Measurements from ENCODE around the gene NLRP9.

The NLRP9 gene

GRCh38 chr19:55685776-55686175, 52.4 kb downstream of the NLRP9 start:
- no peak overlapping the region for H3K4me3 ChIP-seq (ENCODE audit: severe bottlenecking)
- H3K9me3 ChIP-seq (ENCODE audit: severe bottlenecking) = no peaks in the 10 kb centered on the region
- no peaks in the 10 kb centered on the region for H3K4me1 ChIP-seq (ENCODE audit: insufficient read depth, poor library complexity, severe bottlenecking)
- no peak overlapping the region for H3K27ac ChIP-seq (ENCODE audit: poor library complexity, severe bottlenecking)
- ATAC-seq (ENCODE audit: low read depth) (no peak), DNase-seq (ENCODE audit: low spot score) (no peak)
- peaks cover 66% of the 10 kb centered on the region for H3K36me3 ChIP-seq (ENCODE audit: low read depth)
- no peaks in the 10 kb centered on the region for H3K27me3 ChIP-seq (ENCODE audit: insufficient read depth, poor library complexity, severe bottlenecking)
- TF ChIP-seq CTCF (IDR thresholded peaks at IDR 0.05; ENCODE audit: poor library complexity, severe bottlenecking) = no peak

GRCh38 chr19:55684946-55685681, 53.1 kb downstream of the NLRP9 start:
- peak; percentile 58 for DNase-seq (ENCODE audit: low spot score)
- no peak for ATAC-seq (ENCODE audit: low read depth)
- no peak for TF ChIP-seq CTCF (IDR thresholded peaks at IDR 0.05; ENCODE audit: poor library complexity, severe bottlenecking)
- Histone ChIP-seq H3K4me1 (ENCODE audit: insufficient read depth, poor library complexity, severe bottlenecking) (no peaks in the 10 kb centered on the region), H3K27me3 (ENCODE audit: insufficient read depth, poor library complexity, severe bottlenecking) (no peaks in the 10 kb centered on the region), H3K36me3 (ENCODE audit: low read depth) (peaks cover 68% of the 10 kb centered on the region), H3K9me3 (ENCODE audit: severe bottlenecking) (no peaks in the 10 kb centered on the region), H3K4me3 (ENCODE audit: severe bottlenecking) (no peak overlapping the region), H3K27ac (ENCODE audit: poor library complexity, severe bottlenecking) (no peak overlapping the region)

GRCh38 chr19:55683449-55684261, 54.5 kb downstream of the NLRP9 start:
- Histone ChIP-seq H3K4me3 (ENCODE audit: severe bottlenecking) (no peak overlapping the region), H3K27me3 (ENCODE audit: insufficient read depth, poor library complexity, severe bottlenecking) (no peaks in the 10 kb centered on the region), H3K36me3 (ENCODE audit: low read depth) (peaks cover 80% of the 10 kb centered on the region), H3K4me1 (ENCODE audit: insufficient read depth, poor library complexity, severe bottlenecking) (peaks cover 3% of the 10 kb centered on the region), H3K9me3 (ENCODE audit: severe bottlenecking) (no peaks in the 10 kb centered on the region), H3K27ac (ENCODE audit: poor library complexity, severe bottlenecking) (no peak overlapping the region)
- TF ChIP-seq CTCF (IDR thresholded peaks at IDR 0.05; ENCODE audit: poor library complexity, severe bottlenecking) = no peak
- no peak for DNase-seq (ENCODE audit: low spot score)
- ATAC-seq (ENCODE audit: low read depth) = no peak

GRCh38 chr19:55681131-55682092, 56.8 kb downstream of the NLRP9 start:
- no peak overlapping the region for H3K4me3 ChIP-seq (ENCODE audit: severe bottlenecking)
- H3K36me3 ChIP-seq (ENCODE audit: low read depth) = peaks cover 94% of the 10 kb centered on the region
- H3K9me3 ChIP-seq (ENCODE audit: severe bottlenecking) = no peaks in the 10 kb centered on the region
- H3K27me3 ChIP-seq (ENCODE audit: insufficient read depth, poor library complexity, severe bottlenecking) = no peaks in the 10 kb centered on the region
- DNase-seq (ENCODE audit: low spot score) = no peak
- H3K27ac ChIP-seq (ENCODE audit: poor library complexity, severe bottlenecking) = no peak overlapping the region
- TF ChIP-seq CTCF (IDR thresholded peaks at IDR 0.05; ENCODE audit: poor library complexity, severe bottlenecking) = no peak
- ATAC-seq (ENCODE audit: low read depth) = no peak
- H3K4me1 ChIP-seq (ENCODE audit: insufficient read depth, poor library complexity, severe bottlenecking) = peaks cover 12% of the 10 kb centered on the region

Measured in RWPE2 (cell line).